GM23248 (cell line): ENCODE data around the gene ARAP3. TPM values are rescaled to one million over a fixed set of nuclear protein-coding genes. Genes with fewer than 3 reads are reported as not detected.

Experiments
- DNase-seq: peaks from one replicate; pipeline ENCODE4 v3.0.0-alpha.2; 2015
- H2AFZ ChIP-seq: fragments of 200-600 bp; sonication (generic); 2 replicates; pipeline ENCODE4 v1.6.1; 2016; ENCODE audit warnings: antibody characterized with exemption
- H3F3A ChIP-seq: fragments of 200-600 bp; sonication (generic); 2 replicates; pipeline ENCODE4 v1.6.1; 2016; ENCODE audit warnings: mild to moderate bottlenecking, antibody characterized with exemption, mixed run types; ENCODE audit not compliant: insufficient read depth
- H3K27ac ChIP-seq: fragments of 200-600 bp; sonication (generic); 2 replicates; pipeline ENCODE4 v1.5.1; 2016; ENCODE audit warnings: mild to moderate bottlenecking
- H3K27me3 ChIP-seq: fragments of 200-600 bp; sonication (generic); replicated peaks from 2 replicates; pipeline ENCODE4 v1.6.1; 2016; ENCODE audit warnings: mild to moderate bottlenecking; ENCODE audit not compliant: insufficient read depth
- H3K36me3 ChIP-seq: fragments of 200-600 bp; sonication (generic); 2 replicates; pipeline ENCODE4 v1.6.1; 2016; ENCODE audit warnings: low read depth, mild to moderate bottlenecking
- H3K4me1 ChIP-seq: fragments of 200-600 bp; sonication (generic); 2 replicates; pipeline ENCODE4 v1.6.1; 2016; ENCODE audit warnings: mild to moderate bottlenecking; ENCODE audit not compliant: insufficient read depth
- H3K4me2 ChIP-seq: fragments of 200-600 bp; sonication (generic); one replicate; pipeline ENCODE4 v1.6.1; 2016; ENCODE audit warnings: mild to moderate bottlenecking; ENCODE audit not compliant: unreplicated experiment
- H3K4me3 ChIP-seq: fragments of 200-600 bp; sonication (generic); 2 replicates; pipeline ENCODE4 v1.5.1; 2016; ENCODE audit warnings: mild to moderate bottlenecking
- H3K79me2 ChIP-seq: fragments of 200-600 bp; sonication (generic); 2 replicates; pipeline ENCODE4 v1.6.1; 2016; ENCODE audit warnings: mild to moderate bottlenecking; ENCODE audit not compliant: insufficient read depth
- H3K9ac ChIP-seq: fragments of 200-600 bp; sonication (generic); 2 replicates; pipeline ENCODE4 v1.6.1; 2016; ENCODE audit warnings: mild to moderate bottlenecking
- H3K9me2 ChIP-seq: fragments of 200-600 bp; sonication (generic); 2 replicates; pipeline ENCODE4 v1.6.1; 2016; ENCODE audit warnings: mixed run types, mild to moderate bottlenecking, moderate library complexity; ENCODE audit not compliant: insufficient read depth
- H3K9me3 ChIP-seq: fragments of 200-600 bp; sonication (generic); one replicate; pipeline ENCODE4 v1.6.1; 2017; ENCODE audit warnings: low read depth
- H4K20me1 ChIP-seq: fragments of 200-600 bp; sonication (generic); 2 replicates; pipeline ENCODE4 v1.6.0; 2016; ENCODE audit not compliant: insufficient read depth
- EZH2 ChIP-seq: fragments of 200-600 bp; sonication (generic); IDR thresholded peaks from 2 replicates; pipeline ENCODE4 v1.6.1; 2018; ENCODE audit warnings: antibody characterized with exemption, mild to moderate bottlenecking; ENCODE audit not compliant: insufficient read depth, poor library complexity, severe bottlenecking
- EZH2phosphoT487 ChIP-seq: fragments of 200-600 bp; sonication (generic); IDR thresholded peaks from 2 replicates; pipeline ENCODE4 v1.6.1; 2018; ENCODE audit warnings: antibody characterized with exemption, moderate library complexity, mild to moderate bottlenecking, low read depth; ENCODE audit not compliant: insufficient read depth
- WGBS, 2 experiments: methylation state at CpG; one replicate each; pipeline ENCODE4 v1.1.6; 2015 to 2017; ENCODE audit warnings: low lambda C conversion rate in 2 of 2, low coverage in 1 of 2; ENCODE audit errors: missing lambda C conversion rate in 2 of 2; 5-methylcytosine and 5-hydroxymethylcytosine counted together
- in situ Hi-C: fragments of 300-500 bp; cut with MboI; formaldehyde crosslinking; loops from 2 replicates; pipeline ENCODE4 v1.15.0; 2020
- polyA plus RNA-seq: library from polyadenylated mRNA; unstranded; fragments of >200 nt; fragmentation: Nextera tagmentation; extraction: Ambion mirVana; gene quantifications from 2 replicates; pipeline ENCODE4 v1.2.1, GENCODE V29; 2016
- total RNA-seq: library from RNA; depleted of rRNA; stranded (reverse); fragments of >200 nt; shearing (Covaris generic); gene quantifications from 2 replicates; pipeline ENCODE4 v1.2.3, GENCODE V29; 2014

The ARAP3 gene
- total and polyA plus RNA-seq, 2 experiments from 2014 or later = 2.2 TPM

DNA sequence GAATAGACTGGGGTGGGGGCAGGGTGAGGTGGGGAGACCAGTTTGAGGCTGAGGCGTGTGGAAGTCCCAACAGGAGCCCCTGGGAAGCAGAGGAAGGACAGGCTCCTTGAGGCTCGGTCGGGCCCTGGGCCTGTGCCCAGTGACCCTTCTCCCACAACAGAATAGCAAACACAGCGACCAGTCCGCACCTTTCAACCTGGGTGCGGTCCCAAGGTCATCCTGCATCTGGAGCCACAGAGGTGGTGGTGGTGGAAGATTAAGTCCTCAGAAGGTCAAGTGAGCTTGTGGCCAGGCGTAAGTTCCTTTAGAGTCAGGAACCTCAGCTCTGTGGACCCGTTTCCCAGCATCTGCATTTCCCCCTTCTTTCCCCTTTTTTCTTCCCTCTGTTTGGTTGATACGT, 26.0 kb upstream of the ARAP3 start:
- Histone ChIP-seq H4K20me1 (no peaks in the 10 kb centered on the region), H3K79me2 (no peaks in the 10 kb centered on the region), H3F3A (no peaks in the 10 kb centered on the region), H3K9me2 (no peaks in the 10 kb centered on the region), H3K4me2 (no peak overlapping the region), H3K4me1 (no peaks in the 10 kb centered on the region), H3K9me3 (no peaks in the 10 kb centered on the region), H3K27ac (no peak overlapping the region), H2AFZ (no peak overlapping the region), H3K27me3 (peaks cover 55% of the 10 kb centered on the region), H3K4me3 (no peak overlapping the region), H3K36me3 (no peaks in the 10 kb centered on the region), H3K9ac (no peak overlapping the region)
- TF ChIP-seq EZH2phosphoT487 = no peak
- no peak for TF ChIP-seq EZH2
- no peak for DNase-seq
- in situ Hi-C loops = loop anchor here (5.0 kb wide), 1 partner anchor 174 kb away; no protein-coding TSS in a partner anchor
- 42 to 46% methylated on average over 9 of the region's 9 CpGs for whole genome bisulfite sequencing, 2 experiments

GRCh38 chr5:141707510-141707909, 25.5 kb upstream of the ARAP3 start:
- 34 to 39% methylated on average over 8 of the region's 8 CpGs for WGBS, 2 experiments
- no peak overlapping the region for H2AFZ ChIP-seq
- no peaks in the 10 kb centered on the region for H4K20me1 ChIP-seq
- H3K9me2 ChIP-seq = no peaks in the 10 kb centered on the region
- no peak overlapping the region for H3K4me2 ChIP-seq
- 0 out of 2 replicates have a peak, but pooled peaks cover 2% of the 10 kb centered on the region for H3K4me1 ChIP-seq
- no peak overlapping the region for H3K9ac ChIP-seq
- H3F3A ChIP-seq = no peaks in the 10 kb centered on the region
- no peaks in the 10 kb centered on the region for H3K79me2 ChIP-seq
- H3K36me3 ChIP-seq = no peaks in the 10 kb centered on the region
- TF ChIP-seq EZH2phosphoT487 (no peak), EZH2 (no peak)
- H3K27me3 ChIP-seq = peaks cover 60% of the 10 kb centered on the region
- no peak overlapping the region for H3K27ac ChIP-seq
- no peak overlapping the region for H3K4me3 ChIP-seq
- in situ Hi-C loops = loop anchor here (5.0 kb wide), 1 partner anchor 175 kb away; no protein-coding TSS in a partner anchor
- no peaks in the 10 kb centered on the region for H3K9me3 ChIP-seq
- no peak for DNase-seq

GRCh38 chr5:141706121-141706520, 24.1 kb upstream of the ARAP3 start:
- no peak overlapping the region for H2AFZ ChIP-seq
- H3K9me2 ChIP-seq = no peaks in the 10 kb centered on the region
- DNase-seq = no peak
- H3K4me2 ChIP-seq = no peak overlapping the region
- no peak overlapping the region for H3K4me3 ChIP-seq
- H3K9ac ChIP-seq = no peak overlapping the region
- in situ Hi-C loops = loop anchor here (5.0 kb wide), 1 partner anchor 176 kb away; no protein-coding TSS in a partner anchor
- H3K27ac ChIP-seq = no peak overlapping the region
- H4K20me1 ChIP-seq = no peaks in the 10 kb centered on the region
- H3K36me3 ChIP-seq = no peaks in the 10 kb centered on the region
- H3K79me2 ChIP-seq = no peaks in the 10 kb centered on the region
- no peaks in the 10 kb centered on the region for H3F3A ChIP-seq
- TF ChIP-seq EZH2 = no peak
- TF ChIP-seq EZH2phosphoT487 = no peak
- no peaks in the 10 kb centered on the region for H3K9me3 ChIP-seq
- peaks cover 68% of the 10 kb centered on the region for H3K27me3 ChIP-seq
- 0 out of 2 replicates have a peak, but pooled peaks cover 4% of the 10 kb centered on the region for H3K4me1 ChIP-seq
- 64 to 75% methylated on average over 3 of the region's 3 CpGs for WGBS, 2 experiments

DNA sequence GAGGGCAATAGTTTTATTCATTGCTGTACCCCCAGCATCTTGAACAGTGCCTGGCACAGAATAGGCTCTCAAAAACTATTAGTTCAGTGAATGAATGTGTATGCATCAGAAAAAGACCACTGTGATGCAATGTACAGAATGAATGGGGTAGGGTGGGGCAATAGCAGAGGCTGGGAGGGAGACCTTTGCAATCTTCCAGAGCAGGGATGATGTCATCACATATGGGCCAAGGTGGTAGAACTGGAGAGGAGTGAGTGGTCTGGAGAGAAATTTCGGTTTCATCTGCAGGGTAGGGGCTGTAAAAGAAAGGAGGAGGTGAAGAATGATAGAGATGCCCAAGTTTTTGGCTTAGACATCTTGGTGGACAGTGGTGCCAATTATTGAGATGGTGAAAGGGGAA, 23.4 kb upstream of the ARAP3 start:
- Histone ChIP-seq H3K4me3 (no peak overlapping the region), H4K20me1 (no peaks in the 10 kb centered on the region), H3K4me2 (no peak overlapping the region), H3K79me2 (no peaks in the 10 kb centered on the region), H3K27me3 (peaks cover 68% of the 10 kb centered on the region), H3F3A (no peaks in the 10 kb centered on the region), H3K4me1 (0 out of 2 replicates have a peak, but pooled peaks cover 4% of the 10 kb centered on the region), H3K27ac (no peak overlapping the region), H3K9me3 (no peaks in the 10 kb centered on the region), H2AFZ (no peak overlapping the region), H3K9me2 (no peaks in the 10 kb centered on the region), H3K36me3 (no peaks in the 10 kb centered on the region), H3K9ac (no peak overlapping the region)
- TF ChIP-seq EZH2 (no peak), EZH2phosphoT487 (no peak)
- DNase-seq = no peak
- in situ Hi-C loops = loop anchor here (5.0 kb wide), 1 partner anchor 177 kb away; no protein-coding TSS in a partner anchor
- WGBS, 2 experiments = 22 to 29% methylated on average over 1 of the region's 1 CpG
